ENCODE data around the gene LDAH.
"Not testable (repeated sequence)": the region's sequence is repeated elsewhere in the genome, so short reads cannot be mapped to it uniquely, and the experiment has no call there.

LDAH gene

DNA sequence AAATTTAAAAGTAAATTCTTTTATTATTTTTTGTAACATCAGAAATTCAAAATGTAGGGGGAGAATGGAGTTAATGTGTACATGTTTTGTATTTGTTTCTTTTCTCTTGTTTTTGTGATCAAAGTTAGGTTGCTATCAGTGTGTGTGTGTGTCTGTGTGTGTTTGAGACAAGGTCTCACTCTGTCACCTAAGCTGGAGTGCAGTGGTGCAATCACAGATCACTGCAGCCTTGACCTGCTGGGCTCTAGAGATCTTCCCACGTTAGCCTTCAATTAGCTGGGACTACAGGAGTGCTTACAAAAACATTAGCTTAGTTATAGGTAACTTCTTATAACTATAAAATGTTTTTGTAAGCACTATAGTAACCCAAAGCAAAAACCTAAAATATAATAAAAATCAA lies 105.3 kb downstream of the LDAH start:
- no peak for DNase-seq

DNA sequence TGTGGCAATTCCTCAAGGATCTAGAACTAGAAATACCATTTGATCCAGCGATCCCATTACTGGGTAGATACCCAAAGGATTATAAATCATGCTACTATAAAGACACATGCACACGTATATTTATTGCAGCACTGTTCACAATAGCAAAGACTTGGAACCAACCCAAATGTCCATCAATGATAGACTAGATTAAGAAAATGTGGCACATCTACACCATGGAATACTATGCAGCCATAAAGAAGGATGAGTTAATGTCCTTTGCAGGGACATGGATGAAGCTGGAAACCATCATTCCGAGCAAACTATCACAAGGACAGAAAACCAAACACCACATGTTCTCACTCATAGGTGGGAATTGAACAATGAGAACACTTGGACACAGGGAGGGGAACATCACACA lies 106.7 kb downstream of the LDAH start:
- DNase-seq, result not testable (repeated sequence)

DNA sequence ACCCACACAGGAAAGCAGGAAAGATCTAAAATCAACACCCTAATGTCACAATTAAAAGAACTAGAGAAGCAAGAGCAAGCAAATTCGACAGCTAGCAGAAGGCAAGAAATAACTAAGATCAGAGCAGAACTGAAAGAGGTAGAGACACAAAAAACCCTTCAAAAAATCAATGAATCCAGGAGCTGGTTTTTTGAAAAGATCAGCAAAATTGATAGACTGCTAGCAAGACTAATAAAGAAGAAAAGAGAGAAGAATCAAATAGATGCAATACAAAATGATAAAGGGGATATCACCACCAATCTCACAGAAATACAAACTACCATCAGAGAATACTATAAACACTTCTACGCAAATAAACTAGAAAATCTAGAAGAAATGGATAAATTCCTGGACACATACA lies 108.5 kb downstream of the LDAH start:
- DNase-seq, result not testable (repeated sequence)

DNA sequence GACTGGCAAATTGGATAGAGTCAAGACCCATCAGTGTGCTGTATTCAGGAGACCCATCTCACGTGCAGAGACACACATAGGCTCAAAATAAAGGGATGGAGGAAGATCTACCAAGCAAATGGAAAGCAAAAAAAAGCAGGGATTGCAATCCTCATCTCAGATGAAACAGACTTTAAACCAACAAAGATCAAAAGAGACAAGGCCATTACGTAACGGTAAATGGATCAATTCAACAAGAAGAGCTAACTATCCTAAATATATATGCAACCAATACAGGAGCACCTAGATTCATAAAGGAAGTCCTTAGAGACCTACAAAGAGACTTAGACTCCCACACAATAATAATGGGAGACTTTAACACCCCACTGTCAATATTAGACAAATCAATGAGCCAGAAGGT lies 109.3 kb downstream of the LDAH start:
- DNase-seq, result not testable (repeated sequence)

DNA sequence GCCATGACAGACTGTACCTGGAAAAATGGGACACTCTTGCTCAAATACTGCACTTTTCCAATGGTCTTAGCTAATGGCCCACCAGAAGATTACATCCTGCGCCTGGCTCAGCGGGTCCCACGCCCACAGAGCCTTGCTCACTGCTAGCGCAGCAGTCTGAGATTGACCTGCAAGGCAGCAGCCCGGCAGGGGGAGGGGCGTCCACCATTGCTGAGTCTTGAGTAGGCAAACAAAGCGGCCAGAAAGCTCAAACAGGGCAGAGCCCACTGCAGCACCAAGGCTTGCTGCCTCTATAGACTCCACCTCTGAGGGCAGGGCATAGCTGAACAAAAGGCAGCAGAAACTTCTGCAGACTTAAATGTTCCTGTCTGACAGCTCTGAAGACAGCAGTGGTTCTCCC lies 111.3 kb downstream of the LDAH start:
- not testable (repeated sequence) for DNase-seq

DNA sequence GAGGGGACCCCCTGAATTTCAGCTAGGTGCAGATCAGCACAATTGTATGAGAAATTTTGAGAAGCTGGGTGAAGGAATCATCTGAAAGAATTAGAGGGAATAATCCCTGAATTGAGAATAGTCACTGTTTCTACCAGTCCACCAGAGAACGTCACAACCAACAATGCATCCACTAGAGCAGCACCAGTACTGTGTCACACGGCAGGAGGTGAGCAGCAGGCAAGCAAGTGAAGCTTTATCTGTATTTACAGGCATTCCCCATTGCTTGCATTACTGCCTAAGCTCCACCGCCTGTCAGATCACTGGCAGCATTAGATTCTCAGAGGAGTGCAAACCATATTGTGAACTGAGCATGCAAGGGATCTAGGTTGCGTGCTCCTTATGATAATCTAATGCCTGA lies 115.3 kb downstream of the LDAH start:
- no peak for DNase-seq

DNA sequence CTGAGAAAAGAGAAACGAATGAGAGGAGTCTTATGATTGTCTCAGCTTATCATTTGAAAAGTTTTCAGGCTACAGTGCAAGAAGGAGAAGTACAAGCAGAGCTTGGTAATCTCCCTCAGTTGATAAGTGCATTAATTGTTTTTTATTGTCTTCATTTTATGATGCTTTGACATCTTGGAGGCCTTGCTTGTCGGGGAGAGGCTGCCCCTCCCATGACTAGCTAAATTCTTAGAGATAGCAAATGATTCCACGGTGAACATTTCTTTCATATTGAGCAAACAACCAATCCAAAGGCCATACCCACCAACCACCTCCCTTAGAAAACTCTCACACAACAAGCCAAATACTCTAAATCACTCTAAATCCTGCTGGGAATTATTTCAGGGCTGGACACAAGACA lies 116.1 kb downstream of the LDAH start:
- no peak for DNase-seq

DNA sequence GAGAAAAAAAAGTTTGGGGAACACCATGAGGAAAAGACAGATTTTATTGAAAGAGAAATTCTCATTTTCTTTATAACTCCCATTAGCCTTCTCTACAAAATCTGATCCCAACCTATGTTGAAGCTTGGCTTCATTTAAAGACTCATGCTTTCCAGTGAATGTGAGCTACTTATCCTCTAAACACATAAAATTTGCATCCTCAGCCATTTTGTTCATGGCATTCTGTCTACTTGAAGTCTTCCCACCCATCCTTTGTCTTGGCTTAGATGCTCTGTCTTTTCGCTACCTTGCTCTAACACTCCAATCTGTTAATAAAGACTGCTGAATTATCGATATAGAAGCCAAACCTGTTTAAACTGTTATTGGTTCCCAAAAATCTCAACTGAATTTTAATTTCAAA lies 116.7 kb downstream of the LDAH start:
- no peak for DNase-seq

DNA sequence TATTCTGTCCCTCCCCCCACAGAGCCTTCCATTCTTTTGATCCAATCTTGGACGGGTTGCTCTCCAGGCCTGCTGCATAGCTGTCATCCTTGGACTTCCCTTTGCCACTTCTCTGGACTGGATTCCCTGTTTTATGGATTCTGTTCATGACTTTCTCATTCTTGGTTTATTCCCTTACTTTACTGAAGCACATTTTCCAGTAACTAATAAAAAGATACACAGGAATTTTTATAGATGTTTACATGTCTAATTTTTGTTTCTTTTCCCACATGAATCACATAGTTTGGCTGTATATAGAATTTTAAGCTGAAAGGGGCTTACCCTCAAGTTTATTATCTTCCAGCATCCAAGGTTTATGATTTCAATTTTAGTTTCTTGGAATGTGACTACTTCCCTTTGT lies 118.0 kb downstream of the LDAH start:
- no peak for DNase-seq

DNA sequence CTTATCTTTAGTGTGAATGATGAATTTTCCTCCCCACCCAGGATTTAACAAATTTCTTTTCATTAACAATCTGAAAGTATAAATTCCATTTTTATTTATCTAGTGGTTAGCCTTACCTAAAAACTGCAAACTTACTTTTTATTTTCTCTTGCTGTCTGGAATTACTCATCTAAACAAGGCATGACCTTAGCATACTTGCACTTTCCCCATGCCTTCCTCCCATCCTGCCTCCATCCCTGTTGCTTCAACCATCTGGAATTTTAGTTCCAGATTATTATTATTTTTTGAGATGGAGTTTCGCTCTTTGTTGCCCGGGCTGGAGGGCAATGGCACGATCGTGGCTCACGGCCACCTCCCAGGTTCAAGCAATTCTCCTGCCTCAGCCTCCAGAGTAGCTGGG lies 120.3 kb downstream of the LDAH start:
- DNase-seq, result no peak

DNA sequence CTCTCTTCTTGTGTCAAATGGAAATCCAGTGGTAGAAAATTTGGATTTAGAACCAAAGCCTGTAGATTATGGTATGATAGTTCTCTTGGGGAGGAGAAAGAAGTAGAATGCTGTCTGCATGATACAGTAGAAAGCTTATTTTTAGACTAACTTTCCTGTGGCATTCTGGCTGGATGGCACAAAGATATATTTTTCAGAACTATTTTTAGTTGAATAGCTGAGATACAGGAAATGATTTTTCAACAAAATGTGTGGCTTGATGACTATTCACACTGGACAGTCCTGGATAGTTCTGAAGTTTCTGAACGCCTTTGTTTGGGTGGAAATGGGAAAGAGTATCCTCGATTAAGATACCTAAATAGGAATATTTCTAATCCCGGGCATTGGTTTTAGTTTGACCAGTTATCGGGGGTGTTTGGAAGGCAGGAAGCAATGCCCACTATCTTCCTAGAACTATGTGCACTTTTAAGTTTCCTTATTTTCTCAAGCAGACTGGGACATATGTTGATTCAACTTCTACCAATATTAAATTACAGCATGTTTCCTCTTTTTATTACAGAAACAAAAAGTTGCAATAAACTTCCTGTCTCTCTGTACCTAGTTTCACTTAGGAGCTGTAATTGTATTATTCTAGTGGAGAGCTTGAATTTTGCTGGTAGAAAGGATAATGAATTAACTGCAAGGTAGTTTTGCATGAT lies 123.8 kb downstream of the LDAH start:
- DNase-seq, result no peak

DNA sequence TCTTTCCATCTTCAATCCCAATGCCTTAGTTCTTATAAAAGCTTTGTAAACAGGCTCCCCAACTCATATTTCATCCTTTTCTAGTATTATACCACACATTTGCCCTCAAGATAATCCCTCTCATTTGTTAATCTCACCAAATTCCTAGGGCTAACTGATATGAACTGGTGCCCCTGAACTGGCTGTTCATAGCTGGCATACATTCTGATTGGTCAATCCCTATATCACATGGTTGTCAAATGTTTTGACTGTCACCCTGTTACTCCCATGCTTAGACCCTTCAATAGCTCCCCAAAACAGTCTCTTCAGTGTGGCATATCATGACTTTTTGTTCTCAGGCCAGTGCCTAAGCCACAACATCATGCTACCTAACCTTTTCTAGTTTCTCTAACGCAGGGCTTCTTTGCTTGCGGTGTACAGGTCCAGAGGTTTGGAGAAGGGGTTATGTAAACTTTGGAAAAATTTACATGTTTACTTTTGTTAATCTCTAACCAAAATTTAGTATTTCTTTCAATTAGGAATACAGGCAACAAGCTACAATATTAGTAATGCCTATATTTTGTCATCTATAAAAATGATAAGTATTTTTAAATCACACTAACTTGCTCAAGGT lies 125.5 kb downstream of the LDAH start:
- DNase-seq, result no peak

DNA sequence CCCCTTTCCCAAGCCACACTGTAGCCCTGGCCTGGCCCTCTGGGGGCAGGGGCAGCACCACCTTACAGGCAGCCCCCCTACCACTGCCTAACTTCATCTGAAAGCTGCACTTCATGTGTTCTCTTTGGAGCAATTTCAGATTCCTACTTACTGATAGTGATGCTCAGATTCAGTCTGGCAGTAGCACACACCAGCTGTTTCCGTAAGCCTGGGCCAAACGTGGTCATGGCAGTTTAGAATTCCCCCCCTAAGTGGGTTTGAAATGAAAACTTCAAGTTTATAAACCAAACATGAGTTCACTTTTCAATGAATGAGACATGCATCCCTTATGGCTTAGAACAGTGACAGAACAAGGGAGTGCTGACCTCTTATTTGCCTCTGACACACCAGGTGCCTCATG lies 126.5 kb downstream of the LDAH start:
- DNase-seq, result no peak

DNA sequence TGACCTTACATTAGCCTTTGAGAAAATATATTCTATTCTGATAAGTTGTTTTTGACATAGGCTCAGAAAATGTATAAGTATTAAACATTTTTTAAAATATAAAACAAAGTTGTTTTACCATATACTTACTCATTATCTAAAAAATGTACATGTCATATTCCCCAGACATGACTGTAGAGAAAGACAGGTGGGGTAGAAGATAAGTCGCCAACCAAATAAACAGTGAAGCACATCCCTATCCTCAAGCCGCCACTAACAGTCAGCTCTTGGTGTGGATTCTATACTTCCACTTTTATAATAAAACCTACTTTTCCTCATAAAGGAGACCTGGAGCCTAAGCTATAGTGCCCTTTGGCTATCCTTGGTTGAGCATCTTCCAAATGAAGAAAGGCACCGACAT lies 129.6 kb downstream of the LDAH start:
- no peak for DNase-seq

DNA sequence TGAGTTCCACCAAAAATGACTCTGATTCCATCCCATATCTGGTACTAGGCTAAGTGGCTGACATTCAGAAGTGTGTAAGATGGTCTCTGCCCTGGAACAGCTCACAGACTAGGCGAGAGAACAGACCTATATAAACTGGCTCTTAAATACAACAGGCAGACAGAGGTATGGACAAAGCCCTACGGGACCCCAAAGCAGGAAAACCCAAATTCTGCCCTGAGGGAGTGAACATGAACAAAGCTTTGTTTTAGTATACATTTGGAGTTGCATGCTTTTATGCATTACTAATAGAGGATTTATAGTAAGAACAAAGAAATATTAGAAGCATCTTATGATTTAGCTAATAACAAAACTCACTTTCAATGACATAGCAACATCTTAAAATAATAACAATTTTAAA lies 130.8 kb downstream of the LDAH start:
- no peak for DNase-seq

DNA sequence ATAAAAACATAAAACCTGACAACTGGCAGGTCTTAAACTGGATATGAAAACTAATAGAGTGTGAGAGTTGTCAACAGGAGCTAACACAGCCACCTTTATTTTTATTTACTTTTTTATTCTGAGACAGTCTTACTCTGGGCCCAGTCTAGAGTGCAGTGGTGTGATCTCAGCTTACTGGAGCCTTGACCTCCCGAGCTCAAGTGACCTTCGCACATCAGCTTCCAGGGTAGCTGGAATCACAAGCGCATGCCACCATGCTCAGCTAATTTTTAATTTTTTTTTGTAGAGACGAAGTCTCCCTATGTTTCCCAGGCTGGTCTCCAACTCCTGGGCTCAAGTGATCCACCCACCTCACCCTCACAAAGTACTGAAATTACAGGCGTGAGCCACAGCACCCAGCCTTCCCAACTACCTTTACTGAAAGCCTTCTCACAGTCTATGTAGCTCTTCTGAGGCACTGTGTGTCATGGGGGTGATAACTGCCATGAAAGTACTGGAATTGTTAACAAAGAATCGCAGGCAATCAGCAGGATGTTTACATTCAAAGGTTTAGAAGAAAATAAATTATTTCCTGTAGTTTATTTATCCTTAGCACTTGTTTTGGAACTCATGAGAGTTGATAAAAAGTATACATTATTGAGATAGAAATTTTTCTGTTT lies 131.7 kb downstream of the LDAH start:
- DNase-seq, result no peak

DNA sequence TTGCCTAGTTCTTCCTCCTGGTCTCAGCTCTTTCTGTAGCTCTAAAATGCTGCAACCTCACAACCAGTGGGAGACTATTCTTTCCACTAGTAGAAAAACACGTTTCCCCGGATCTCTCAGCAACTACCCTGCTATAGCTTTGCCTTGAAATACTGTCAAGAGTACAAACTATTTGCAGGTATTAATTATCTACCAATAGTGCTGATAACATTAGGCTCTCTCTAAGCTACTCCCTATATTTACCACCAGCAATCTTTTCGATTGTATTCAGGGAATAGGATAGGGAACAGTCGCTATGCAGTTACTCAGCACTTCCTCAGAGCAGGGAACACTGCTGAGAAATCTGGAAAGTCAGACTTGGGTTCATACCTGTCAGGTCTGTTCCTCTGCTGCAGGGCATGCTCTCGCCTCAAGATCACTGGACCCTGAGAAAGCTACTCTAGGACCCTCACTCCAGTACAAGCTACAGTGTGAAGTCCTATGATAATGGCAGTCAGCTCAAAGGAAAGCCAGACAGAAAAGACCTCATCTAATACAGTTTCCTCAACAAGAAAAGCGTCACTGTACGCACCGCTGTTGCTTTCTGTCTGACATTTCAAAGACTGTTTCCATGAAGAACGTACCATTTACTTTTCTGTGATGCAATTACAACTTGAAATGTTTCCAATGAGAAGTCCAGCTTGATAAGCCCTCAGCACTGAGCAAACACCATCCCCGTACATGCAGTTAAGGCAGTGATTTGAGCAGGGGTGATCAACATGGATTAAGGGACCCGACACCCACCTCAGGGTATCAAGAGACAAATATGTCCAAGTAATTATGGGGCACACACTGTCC lies 133.3 kb downstream of the LDAH start:
- no peak for DNase-seq

DNA sequence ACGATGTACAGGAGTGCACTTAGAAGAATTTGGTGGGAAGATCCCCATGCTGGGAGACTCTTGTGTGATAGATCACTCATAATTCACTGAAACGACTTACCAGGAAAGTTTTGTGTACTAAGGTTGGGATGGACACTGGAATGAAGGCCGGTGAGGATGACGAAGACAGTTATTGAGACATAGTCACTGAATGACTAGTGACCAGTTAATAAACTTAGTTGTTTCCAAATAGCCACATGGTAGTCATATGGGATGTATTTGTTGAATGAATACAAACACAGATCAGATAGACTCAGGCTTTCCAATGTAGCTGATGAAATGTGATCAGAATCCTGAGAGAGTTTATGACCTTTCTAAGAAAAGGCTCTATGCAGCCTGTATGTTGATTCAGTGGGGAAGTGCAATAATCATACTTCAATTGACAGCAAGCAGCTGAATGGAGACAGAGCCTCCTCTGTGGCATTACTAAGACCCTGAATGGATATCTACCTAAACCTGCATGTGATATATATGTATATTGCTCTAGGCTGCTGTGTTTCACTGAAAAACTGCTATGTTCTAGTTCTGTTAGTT lies 135.6 kb downstream of the LDAH start:
- DNase-seq, result no peak

DNA sequence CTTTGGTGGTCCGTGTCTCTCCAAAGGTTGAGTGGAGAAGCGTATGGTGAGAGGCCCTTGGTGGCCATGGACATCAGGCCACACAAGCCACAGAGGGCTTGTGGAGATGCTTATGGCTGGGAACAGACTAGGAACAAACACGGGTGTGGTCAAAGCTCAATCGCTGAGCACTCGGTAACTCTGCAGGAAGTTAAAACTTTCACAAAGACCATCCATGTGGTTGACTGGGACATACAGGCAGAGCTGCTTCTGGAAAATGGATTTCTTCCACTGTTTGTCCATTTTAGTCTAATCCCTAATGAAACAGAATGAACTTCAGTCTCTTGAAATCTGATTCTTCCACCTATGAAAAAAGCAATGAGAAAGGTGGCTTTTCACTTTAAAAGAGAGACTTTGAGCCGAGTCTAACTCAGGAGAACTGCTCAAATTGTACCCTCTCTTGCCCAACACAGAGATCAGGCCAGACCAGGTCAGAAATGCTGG lies 138.3 kb downstream of the LDAH start:
- DNase-seq, result no peak

DNA sequence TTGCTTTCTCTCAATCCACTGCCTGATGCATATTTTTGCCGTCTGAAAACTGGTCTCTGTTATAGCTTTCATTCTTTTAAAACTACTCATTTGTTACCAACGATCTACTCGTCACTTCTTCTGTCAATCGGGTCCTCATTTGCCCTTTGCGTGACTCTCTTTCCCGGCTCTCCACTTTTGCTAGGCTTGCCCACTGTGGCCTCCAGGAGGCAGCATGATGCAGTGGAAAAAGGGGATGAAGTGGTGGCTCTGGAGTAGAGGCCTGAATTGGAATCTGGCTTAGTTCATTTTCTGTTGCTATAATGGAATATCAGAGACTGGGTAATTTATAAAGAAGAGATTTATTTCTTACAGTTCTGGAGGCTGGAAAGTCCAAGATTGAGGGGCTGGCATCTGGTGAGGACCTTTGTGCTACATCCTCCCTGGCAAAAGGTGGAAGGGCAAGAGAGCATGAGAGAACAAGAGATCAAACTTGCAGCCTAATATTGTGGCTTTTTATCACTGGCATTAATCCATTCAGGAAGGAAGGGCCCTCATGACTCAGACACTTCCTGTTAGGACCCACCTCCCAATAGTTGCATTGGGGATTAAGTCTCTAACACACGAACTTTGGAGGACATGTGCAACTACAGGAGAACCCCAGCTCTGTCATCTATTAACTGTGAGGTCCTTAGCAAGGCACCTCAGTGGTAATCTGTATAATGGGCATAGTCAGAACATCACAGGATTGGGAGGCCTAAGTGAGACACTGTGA lies 140.6 kb downstream of the LDAH start:
- DNase-seq, result no peak

DNA sequence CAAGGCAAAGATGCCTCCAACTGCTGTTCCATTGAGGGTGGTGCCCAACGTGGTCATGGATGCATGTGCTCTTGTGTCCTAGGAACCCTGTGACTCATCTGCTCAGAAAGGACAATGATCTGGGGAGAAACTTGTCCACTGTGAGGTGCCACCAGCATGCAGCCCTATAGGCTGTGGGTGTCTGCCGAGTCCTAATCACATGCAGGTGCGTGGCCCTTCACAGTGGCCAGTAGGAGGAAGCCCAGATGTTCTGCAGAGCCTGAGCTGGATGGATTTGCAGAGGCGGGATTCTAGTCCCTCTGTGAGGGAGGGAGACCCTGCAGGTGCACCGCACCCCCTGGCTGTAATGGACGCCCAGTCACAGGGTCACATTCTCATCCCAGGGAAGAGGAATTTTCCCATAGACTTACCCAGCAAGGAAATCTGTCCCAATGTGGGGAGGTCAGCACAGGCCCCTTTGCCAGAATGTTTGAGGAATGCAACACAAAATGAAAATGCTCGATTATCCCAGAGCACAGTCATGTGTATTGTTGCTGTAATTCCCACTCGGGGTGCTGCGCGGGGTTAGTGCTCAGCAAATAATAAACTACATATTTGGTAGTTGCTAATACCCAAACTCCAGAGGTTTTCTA lies 142.0 kb downstream of the LDAH start:
- no peak for DNase-seq

DNA sequence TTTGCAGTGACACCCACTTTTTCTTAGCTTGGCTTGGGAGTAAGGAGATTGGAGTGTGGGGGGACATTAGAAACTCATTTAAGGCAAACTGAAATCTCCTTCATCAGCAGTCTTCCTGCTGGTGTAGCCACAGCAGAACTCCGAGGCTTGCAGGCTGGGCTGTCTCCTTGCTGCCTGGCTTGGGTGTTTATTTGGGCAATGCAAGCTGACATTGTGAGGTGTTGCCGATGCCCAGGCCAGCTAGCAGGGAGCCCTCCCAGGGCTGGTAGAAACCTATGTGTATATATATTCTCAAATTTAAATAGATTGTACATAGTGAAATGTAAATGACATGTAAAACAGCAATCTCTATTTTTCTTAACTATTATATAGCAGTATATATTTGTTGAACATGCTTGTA lies 144.1 kb downstream of the LDAH start:
- no peak for DNase-seq

Measured in CD4-positive, alpha-beta T cell treated with Interleukin-17A for 1 hour (primary cell).